Measurements from ENCODE around the gene PKD1L1.

DNA sequence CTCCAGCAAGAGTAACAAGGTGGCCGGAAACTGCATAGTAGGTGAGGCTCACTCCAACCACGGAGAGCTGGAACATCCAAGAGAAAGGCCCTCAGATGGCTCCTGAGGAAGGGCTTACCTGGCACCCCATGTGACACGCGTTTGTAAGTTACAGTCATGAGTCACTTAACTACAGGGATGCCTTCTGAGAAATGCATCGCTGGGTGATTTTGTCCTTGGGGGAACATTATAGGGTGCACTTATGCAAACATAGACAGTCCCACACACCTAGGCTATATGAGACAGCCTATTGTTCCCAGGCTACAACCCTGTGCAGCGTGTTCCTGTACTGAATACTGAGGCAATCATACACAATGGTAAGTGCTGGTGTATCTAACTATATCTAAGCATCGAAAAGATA lies 139.9 kb downstream of the PKD1L1 start:
- TF ChIP-seq ELF4 (CRISPR knock-in tag; IDR thresholded peaks at IDR 0.05; ENCODE audit: low read depth) (no peak), ESRRA (CRISPR knock-in tag; IDR thresholded peaks at IDR 0.05; ENCODE audit: borderline replicate concordance) (no peak), USF2 (CRISPR knock-in tag; IDR thresholded peaks at IDR 0.05) (no peak), CTCF (IDR thresholded peaks at IDR 0.05) (no peak), AFF4 (CRISPR knock-in tag; IDR thresholded peaks at IDR 0.05; ENCODE audit: borderline replicate concordance) (no peak)
- TF ChIP-seq, protein P1, sequence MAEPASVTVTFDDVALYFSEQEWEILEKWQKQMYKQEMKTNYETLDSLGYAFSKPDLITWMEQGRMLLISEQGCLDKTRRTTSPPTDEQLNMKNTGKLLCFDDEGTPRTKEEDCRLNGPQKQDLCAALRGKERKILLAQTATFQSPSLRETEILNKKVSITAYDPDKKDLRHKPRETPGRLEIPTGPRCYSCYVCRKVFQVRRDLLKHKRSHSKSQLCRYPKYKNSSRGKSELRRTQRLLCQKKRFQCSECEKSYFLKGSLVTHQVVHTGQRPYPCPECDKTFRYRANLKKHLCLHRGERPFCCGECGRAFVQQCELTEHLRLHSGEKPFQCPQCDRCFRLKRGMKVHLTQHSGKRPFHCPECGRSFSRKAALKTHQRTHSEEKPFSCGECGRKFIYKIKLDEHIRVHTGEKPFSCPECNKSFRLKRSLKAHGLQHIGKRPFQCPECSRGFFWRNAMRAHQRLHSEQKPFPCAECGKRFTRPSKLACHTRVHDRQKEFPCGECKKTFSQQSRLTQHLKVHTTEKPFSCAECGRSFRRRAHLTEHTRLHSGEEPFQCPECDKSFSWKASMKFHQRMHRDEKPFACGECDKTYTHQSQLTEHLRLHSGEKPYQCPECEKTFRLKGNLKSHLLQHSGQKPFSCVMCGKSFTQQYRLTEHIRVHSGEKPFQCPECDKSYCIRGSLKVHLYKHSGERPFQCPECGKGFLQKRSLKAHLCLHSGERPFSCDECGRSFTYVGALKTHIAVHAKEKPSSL (CRISPR knock-in tag; conservative IDR thresholded peaks at IDR 0.05): no peak
